22Rv1 (cell line): Measurements from ENCODE around the gene PPP1R1B.

Experiments
- CTCF ChIP-seq: fragments of 450-650 bp; IDR thresholded peaks from 2 replicates; pipeline ENCODE4 v1.5.1; 2017; ENCODE audit warnings: mild to moderate bottlenecking
- ZFX ChIP-seq: fragments of 450-650 bp; IDR thresholded peaks from 2 replicates; pipeline ENCODE4 v1.6.1; 2017; ENCODE audit warnings: antibody characterized with exemption, borderline replicate concordance

GRCh38 chr17:39591958-39592954, 34.5 kb upstream of the PPP1R1B start:
- TF ChIP-seq CTCF (no peak), ZFX (no peak)
